ENCODE data around the gene DTHD1. TPM values are rescaled to one million over a fixed set of nuclear protein-coding genes. Genes with fewer than 3 reads are reported as not detected.

DTHD1 gene
- total and polyA plus RNA-seq, 2 of the 8 experiments (the other 6 are each of a cell fraction or from before 2014, with no cell fraction given): not detected

DNA sequence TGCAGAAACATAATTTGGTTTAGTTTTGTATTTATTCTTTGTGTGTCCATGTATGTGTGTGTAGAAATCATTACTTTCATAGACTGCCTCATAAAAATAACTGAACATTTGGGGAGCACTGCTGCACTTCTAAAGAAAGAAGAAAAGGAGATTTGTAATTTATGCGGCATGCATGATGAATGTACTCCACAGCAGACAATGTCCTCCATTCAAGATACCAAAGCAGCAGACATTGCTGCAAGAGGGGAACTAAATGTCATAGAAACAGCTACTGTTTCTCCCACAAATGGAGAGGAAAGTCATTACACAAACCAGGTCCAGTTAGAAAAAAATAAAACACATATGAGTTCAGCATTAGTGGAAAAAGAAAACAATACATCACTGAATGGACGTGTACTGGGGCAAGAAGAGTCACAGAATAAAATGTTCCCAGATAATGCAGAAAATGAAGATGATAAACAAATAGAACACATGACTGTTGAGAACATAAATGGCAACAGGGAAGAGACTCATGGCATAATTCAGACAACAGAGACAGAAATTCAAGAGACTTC lies 2.6 kb downstream of the DTHD1 start:
- H2AK5ac ChIP-seq (ENCODE audit: low read depth, low read length): no peak overlapping the region
- no peak overlapping the region for H4K91ac ChIP-seq (replicated peaks; ENCODE audit: insufficient read length, low read length)
- no peak overlapping the region for H3K56ac ChIP-seq (replicated peaks; ENCODE audit: insufficient read length, low read depth, low read length)
- H2BK12ac ChIP-seq (ENCODE audit: low read depth, low read length): no peak overlapping the region
- no peak overlapping the region for H3K18ac ChIP-seq (ENCODE audit: extremely low read depth, low read length)
- H3K4me1 ChIP-seq (replicated peaks in 1 of 4; ENCODE audit: control insufficient read depth in 3 of 4, insufficient read depth in 4 of 4, low read length in 3 of 4): peaks cover 0 to 4% (median under 1%) of the 10 kb centered on the region in 4 experiments; a peak in 1 of 7 replicates
- ChIA-PET POLR2A (ENCODE audit: partially characterized antibody) (no interaction called here), CTCF (ENCODE audit: partially characterized antibody) (no interaction called here)
- no peaks in the 10 kb centered on the region for H3K36me3 ChIP-seq (ENCODE audit: control insufficient read depth in 2 of 4, insufficient read depth in 4 of 4, low read length in 3 of 4)
- H2BK120ac ChIP-seq (replicated peaks; ENCODE audit: low read depth, low read length): no peak overlapping the region
- WGBS, 2 experiments (ENCODE audit: extremely low coverage in 1 of 2, insufficient coverage in 1 of 2, insufficient read length in 1 of 2, insufficient replicate concordance in 2 of 2, low coverage in 1 of 2, low lambda C conversion rate in 2 of 2, missing lambda C conversion rate in 1 of 2): 86% methylated on average over 2 of the region's 2 CpGs; no CpG with 5 or more reads in 1 of the 2 experiments
- no peak overlapping the region for H4K8ac ChIP-seq (ENCODE audit: extremely low read depth, insufficient read depth, low read length)
- no peaks in the 10 kb centered on the region for H3K79me1 ChIP-seq (ENCODE audit: low read depth, low read length)
- FAIRE-seq (no peak), DNase-seq (ENCODE audit: low read depth in 1 of 2, low spot score in 2 of 2) (no peak)
- no peak overlapping the region for H3K4me2 ChIP-seq (ENCODE audit: insufficient read depth in 1 of 2, low read depth in 2 of 2, low read length in 2 of 2)
- no peak overlapping the region for H4K5ac ChIP-seq (ENCODE audit: insufficient read length, low read depth, low read length)
- H3K23me2 ChIP-seq (ENCODE audit: low read depth, low read length): no peaks in the 10 kb centered on the region
- no peak overlapping the region for H3K14ac ChIP-seq (ENCODE audit: insufficient read length)
- H4K20me1 ChIP-seq (replicated peaks in 1 of 2; ENCODE audit: control insufficient read depth in 1 of 2, insufficient read depth in 2 of 2, low read length in 2 of 2): no peaks in the 10 kb centered on the region
- H3K27me3 ChIP-seq (replicated peaks in 1 of 4; ENCODE audit: control insufficient read depth in 3 of 4, extremely low read depth in 1 of 4, insufficient read depth in 3 of 4, low read length in 3 of 4): no peaks in the 10 kb centered on the region
- no peak overlapping the region for H2AFZ ChIP-seq (ENCODE audit: low read length)
- no peak overlapping the region for H3K27ac ChIP-seq (ENCODE audit: low read depth, low read length)
- H2BK5ac ChIP-seq (ENCODE audit: low read depth, low read length): no peak overlapping the region
- H3K9me3 ChIP-seq (ENCODE audit: insufficient read depth in 2 of 2, low read depth in 1 of 2, low read length in 1 of 2): no peaks in the 10 kb centered on the region
- no peak overlapping the region for H3K4me3 ChIP-seq (ENCODE audit: extremely low read depth in 1 of 4, insufficient read depth in 2 of 4, low read depth in 3 of 4, low read length in 4 of 4)
- H3K9ac ChIP-seq (replicated peaks in 1 of 4; ENCODE audit: extremely low read depth in 1 of 4, low read depth in 3 of 4, low read length in 3 of 4): no peak overlapping the region
- H2BK15ac ChIP-seq (ENCODE audit: low read length): no peak overlapping the region
- no peak overlapping the region for H3K23ac ChIP-seq (ENCODE audit: insufficient read length)
- H2BK20ac ChIP-seq (ENCODE audit: low read length): no peak overlapping the region
- no peaks in the 10 kb centered on the region for H3K79me2 ChIP-seq (ENCODE audit: control insufficient read depth in 1 of 2, insufficient read depth in 2 of 2, low read length in 2 of 2)
- H3K4ac ChIP-seq (replicated peaks; ENCODE audit: insufficient read length, low read depth, low read length): no peak overlapping the region
- TF ChIP-seq FOSL1 (IDR thresholded peaks at IDR 0.05; ENCODE audit: insufficient read depth, low read depth, low read length) (no peak), SRF (IDR thresholded peaks at IDR 0.05; ENCODE audit: low read depth, low read length) (no peak), YY1 (IDR thresholded peaks at IDR 0.05; ENCODE audit: low read depth, low read length) (no peak), NANOG (IDR thresholded peaks at IDR 0.05; ENCODE audit: insufficient read depth, low read depth, low read length, poor library complexity, severe bottlenecking) (no peak), BCL11A (IDR thresholded peaks at IDR 0.05; ENCODE audit: low read depth in 2 of 2, low read length in 2 of 2) (no peak), ASH2L (IDR thresholded peaks at IDR 0.05; ENCODE audit: low read length) (no peak), SAP30 (IDR thresholded peaks at IDR 0.05; ENCODE audit: insufficient read depth, insufficient replicate concordance, low read length) (no peak), CTCF (IDR thresholded peaks at IDR 0.05; ENCODE audit: control extremely low read depth in 1 of 3, insufficient read depth in 1 of 3, low read depth in 1 of 3, low read length in 3 of 3) (no peak), EZH2 (IDR thresholded peaks at IDR 0.05; ENCODE audit: low read depth, low read length, severe bottlenecking) (no peak), BRCA1 (IDR thresholded peaks at IDR 0.05; ENCODE audit: low read depth, low read length) (no peak)
